CD1c-positive myeloid dendritic cell (primary cell): Measurements from ENCODE around the gene TM4SF4.

Experiments used
- DNase-seq: peaks from one replicate; pipeline ENCODE4 v3.0.0-alpha.2; 2016; ENCODE audit errors: extremely low spot score

Gene TM4SF4

DNA sequence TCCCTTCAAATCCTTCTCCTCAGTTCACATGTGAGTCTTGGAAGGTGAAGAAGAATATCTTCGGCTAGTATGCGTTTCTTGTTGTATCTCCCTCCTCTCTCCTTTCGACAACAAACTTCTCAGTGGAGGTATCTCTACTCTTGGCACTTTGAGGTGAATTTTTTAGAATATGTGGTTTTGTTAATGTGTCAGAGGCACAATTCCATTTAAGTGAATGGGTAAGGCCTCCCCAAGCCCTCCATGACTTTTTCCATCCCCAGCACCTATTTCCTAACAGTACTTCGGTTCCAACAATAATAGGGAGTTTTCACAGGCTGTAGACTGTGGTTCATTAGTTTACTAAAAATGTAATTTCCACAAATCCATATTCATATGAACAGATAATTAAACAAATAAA, 74.2 kb downstream of the TM4SF4 start:
- DNase-seq = no peak

DNA sequence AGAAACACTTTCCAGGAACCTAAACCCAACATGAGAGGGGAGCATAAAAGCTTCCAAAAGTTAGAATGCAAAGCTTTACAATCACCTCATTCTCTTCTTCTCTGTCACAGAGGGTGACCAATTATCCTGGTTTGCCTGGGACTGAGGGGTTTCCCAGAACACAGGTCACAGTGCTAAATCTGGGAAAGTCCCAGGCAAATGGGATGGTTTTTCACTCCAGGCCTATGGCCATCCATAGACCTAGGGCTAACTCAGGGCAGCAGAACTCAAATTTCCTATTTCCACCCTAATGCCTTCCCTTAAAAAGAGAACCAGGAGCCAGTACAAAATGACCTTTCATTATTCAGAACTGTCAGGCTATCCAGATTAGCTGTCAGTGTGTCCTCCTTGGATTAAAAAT, 77.0 kb downstream of the TM4SF4 start:
- no peak for DNase-seq

DNA sequence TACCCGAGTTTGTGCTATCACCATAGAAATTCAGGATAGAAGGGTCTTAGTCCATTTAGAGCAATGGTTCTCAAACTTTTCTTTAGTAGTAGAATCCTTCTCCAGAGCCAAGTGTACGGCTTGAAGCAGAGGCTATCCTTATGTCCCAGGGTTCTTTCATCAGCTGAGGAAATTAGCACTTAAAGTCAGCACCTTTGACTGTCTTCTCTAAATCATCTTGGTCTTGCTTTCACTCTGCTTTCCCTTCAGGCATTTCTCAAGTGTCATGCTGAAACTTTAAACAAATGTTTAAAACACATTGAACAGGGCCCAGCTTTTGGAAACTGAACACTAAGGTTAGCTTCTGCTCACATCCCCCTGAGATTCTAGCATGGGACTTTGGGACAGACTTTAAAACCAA, 78.2 kb downstream of the TM4SF4 start:
- no peak for DNase-seq
